Neural cell (in vitro differentiated cells): ENCODE data around the gene RAD51C.
"Not testable (repeated sequence)": the region's sequence is repeated elsewhere in the genome, so short reads cannot be mapped to it uniquely, and the experiment has no call there.

Experiments
- EP300 ChIP-seq: fragments of 450-650 bp; conservative IDR thresholded peaks from 2 replicates; pipeline ENCODE4 v1.6.1; 2014; ENCODE audit warnings: antibody characterized with exemption, mild to moderate bottlenecking, moderate library complexity; ENCODE audit not compliant: poor library complexity, severe bottlenecking
- MXI1 ChIP-seq: fragments of 450-650 bp; conservative IDR thresholded peaks from 2 replicates; pipeline ENCODE4 v1.6.1; 2014; ENCODE audit warnings: antibody characterized with exemption, mild to moderate bottlenecking; ENCODE audit not compliant: poor library complexity, severe bottlenecking
- POLR2AphosphoS5 ChIP-seq: IDR thresholded peaks from 2 replicates; pipeline ENCODE4 v1.6.1; 2012
- TAF1 ChIP-seq: IDR thresholded peaks from 2 replicates; pipeline ENCODE4 v1.6.1; 2012; ENCODE audit warnings: low read depth
- TF ChIP-seq, protein P1 (sequence below): fragments of 450-650 bp; IDR thresholded peaks from 2 replicates; pipeline ENCODE4 v1.5.1; 2014; ENCODE audit warnings: antibody characterized with exemption, mild to moderate bottlenecking, moderate library complexity; ENCODE audit not compliant: poor library complexity, severe bottlenecking
- TF ChIP-seq, protein P2 (sequence below): IDR thresholded peaks from 2 replicates; pipeline ENCODE4 v1.6.1; 2012; ENCODE audit warnings: borderline replicate concordance

- TF ChIP-seq, protein P1, sequence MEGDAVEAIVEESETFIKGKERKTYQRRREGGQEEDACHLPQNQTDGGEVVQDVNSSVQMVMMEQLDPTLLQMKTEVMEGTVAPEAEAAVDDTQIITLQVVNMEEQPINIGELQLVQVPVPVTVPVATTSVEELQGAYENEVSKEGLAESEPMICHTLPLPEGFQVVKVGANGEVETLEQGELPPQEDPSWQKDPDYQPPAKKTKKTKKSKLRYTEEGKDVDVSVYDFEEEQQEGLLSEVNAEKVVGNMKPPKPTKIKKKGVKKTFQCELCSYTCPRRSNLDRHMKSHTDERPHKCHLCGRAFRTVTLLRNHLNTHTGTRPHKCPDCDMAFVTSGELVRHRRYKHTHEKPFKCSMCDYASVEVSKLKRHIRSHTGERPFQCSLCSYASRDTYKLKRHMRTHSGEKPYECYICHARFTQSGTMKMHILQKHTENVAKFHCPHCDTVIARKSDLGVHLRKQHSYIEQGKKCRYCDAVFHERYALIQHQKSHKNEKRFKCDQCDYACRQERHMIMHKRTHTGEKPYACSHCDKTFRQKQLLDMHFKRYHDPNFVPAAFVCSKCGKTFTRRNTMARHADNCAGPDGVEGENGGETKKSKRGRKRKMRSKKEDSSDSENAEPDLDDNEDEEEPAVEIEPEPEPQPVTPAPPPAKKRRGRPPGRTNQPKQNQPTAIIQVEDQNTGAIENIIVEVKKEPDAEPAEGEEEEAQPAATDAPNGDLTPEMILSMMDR: not testable (repeated sequence)
- not testable (repeated sequence) for TF ChIP-seq EP300, TAF1, POLR2AphosphoS5, MXI1
- TF ChIP-seq, protein P2, sequence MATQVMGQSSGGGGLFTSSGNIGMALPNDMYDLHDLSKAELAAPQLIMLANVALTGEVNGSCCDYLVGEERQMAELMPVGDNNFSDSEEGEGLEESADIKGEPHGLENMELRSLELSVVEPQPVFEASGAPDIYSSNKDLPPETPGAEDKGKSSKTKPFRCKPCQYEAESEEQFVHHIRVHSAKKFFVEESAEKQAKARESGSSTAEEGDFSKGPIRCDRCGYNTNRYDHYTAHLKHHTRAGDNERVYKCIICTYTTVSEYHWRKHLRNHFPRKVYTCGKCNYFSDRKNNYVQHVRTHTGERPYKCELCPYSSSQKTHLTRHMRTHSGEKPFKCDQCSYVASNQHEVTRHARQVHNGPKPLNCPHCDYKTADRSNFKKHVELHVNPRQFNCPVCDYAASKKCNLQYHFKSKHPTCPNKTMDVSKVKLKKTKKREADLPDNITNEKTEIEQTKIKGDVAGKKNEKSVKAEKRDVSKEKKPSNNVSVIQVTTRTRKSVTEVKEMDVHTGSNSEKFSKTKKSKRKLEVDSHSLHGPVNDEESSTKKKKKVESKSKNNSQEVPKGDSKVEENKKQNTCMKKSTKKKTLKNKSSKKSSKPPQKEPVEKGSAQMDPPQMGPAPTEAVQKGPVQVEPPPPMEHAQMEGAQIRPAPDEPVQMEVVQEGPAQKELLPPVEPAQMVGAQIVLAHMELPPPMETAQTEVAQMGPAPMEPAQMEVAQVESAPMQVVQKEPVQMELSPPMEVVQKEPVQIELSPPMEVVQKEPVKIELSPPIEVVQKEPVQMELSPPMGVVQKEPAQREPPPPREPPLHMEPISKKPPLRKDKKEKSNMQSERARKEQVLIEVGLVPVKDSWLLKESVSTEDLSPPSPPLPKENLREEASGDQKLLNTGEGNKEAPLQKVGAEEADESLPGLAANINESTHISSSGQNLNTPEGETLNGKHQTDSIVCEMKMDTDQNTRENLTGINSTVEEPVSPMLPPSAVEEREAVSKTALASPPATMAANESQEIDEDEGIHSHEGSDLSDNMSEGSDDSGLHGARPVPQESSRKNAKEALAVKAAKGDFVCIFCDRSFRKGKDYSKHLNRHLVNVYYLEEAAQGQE: not testable (repeated sequence)
These were observed 57.2 kb downstream of the RAD51C start for GRCh38 chr17:58749627-58750026.
